Endothelial cell of umbilical vein (primary cell): ENCODE measurements around the gene NFYA. TPM values are rescaled to one million over a fixed set of nuclear protein-coding genes. Genes with fewer than 3 reads are reported as not detected.

Experiments used
- BruUV-seq: library from RNA; stranded (reverse); fragments of 400-500 nt; replicated peaks from 2 replicates; lab custom pipeline; 2021; lab: Mats Ljungman, UMichigan
- CTCF ChIA-PET: fragments of 300-600, 350-600 bp; sonication (Branson Sonifier 250); formaldehyde crosslinking; loops from one replicate; lab custom pipeline; 2021; ENCODE audit warnings: antibody characterized with exemption, inconsistent platforms; lab: Charles Lee
- POLR2A ChIA-PET: fragments of 300-600, 350-600 bp; sonication (Branson Sonifier 250); formaldehyde crosslinking; loops from one replicate; lab custom pipeline; 2021; ENCODE audit warnings: antibody characterized with exemption, inconsistent platforms; lab: Charles Lee
- DNase-seq: peaks from one replicate; pipeline ENCODE4 v3.0.0-alpha.2; 2011; ENCODE audit warnings: low read depth, low spot score
- FAIRE-seq: peaks from 2 replicates; lab custom pipeline; 2011; peaks lifted over from hg19 to GRCh38; lab: Jason Lieb, UNC
- H2AFZ ChIP-seq: 2 replicates; pipeline ENCODE4 v1.6.0; 2012; ENCODE audit warnings: low read depth, low read length, control low read depth, inconsistent platforms
- H3K27ac ChIP-seq: 2 replicates; pipeline ENCODE4 v1.5.1; 2011; ENCODE audit warnings: low read depth, mild to moderate bottlenecking, control low read depth, low read length, moderate library complexity; ENCODE audit not compliant: insufficient read depth
- H3K27me3 ChIP-seq, 2 experiments: 2 replicates each; pipeline versions ENCODE4 v1.6.0 to v1.6.1; 2011; ENCODE audit warnings: low read length in 2 of 2, mixed read lengths in 1 of 2; ENCODE audit not compliant: control insufficient read depth in 2 of 2, insufficient read depth in 2 of 2
- H3K36me3 ChIP-seq, 2 experiments: 2 replicates in 1 of 2; 3 replicates in 1 of 2; pipeline ENCODE4 v1.5.1; 2011; ENCODE audit warnings: low read length in 2 of 2, mild to moderate bottlenecking in 1 of 2, moderate library complexity in 1 of 2; ENCODE audit not compliant: control insufficient read depth in 2 of 2, insufficient read depth in 2 of 2; ENCODE audit errors: extremely low read depth in 1 of 2
- H3K4me1 ChIP-seq: 3 replicates; pipeline ENCODE4 v1.5.1; 2011; ENCODE audit warnings: mild to moderate bottlenecking, low read length; ENCODE audit not compliant: control insufficient read depth, insufficient read depth; ENCODE audit errors: extremely low read depth
- H3K4me2 ChIP-seq: 2 replicates; pipeline ENCODE4 v1.6.1; 2011; ENCODE audit warnings: low read length, control low read depth, mixed read lengths; ENCODE audit not compliant: insufficient read depth
- H3K4me3 ChIP-seq, 3 experiments: fragments of 200-600 bp in 1 of 3; sonication (generic), shearing (Covaris generic) in 1 of 3; replicated peaks in 1 of 3; 2 replicates each; pipeline ENCODE4 v1.5.1; 2011 to 2016; ENCODE audit warnings: control low read depth in 3 of 3, low read length in 3 of 3, mild to moderate bottlenecking in 2 of 3, inconsistent platforms in 1 of 3, low read depth in 1 of 3, moderate library complexity in 1 of 3; ENCODE audit not compliant: insufficient read depth in 1 of 3
- H3K79me2 ChIP-seq: 2 replicates; pipeline ENCODE4 v1.6.0; 2012; ENCODE audit warnings: low read length, inconsistent platforms; ENCODE audit not compliant: control insufficient read depth, insufficient read depth
- H3K9ac ChIP-seq: replicated peaks from 2 replicates; pipeline ENCODE3; 2011; ENCODE audit warnings: low read length, control low read depth; ENCODE audit not compliant: insufficient read depth; ENCODE audit errors: extremely low read depth
- H3K9me1 ChIP-seq: replicated peaks from 3 replicates; pipeline ENCODE4 v1.6.0; 2011; ENCODE audit warnings: mild to moderate bottlenecking, low read length; ENCODE audit not compliant: control insufficient read depth, insufficient read depth; ENCODE audit errors: extremely low read depth
- H3K9me3 ChIP-seq: replicated peaks from 2 replicates; pipeline ENCODE4 v1.5.1; 2012; ENCODE audit warnings: low read length, inconsistent platforms; ENCODE audit not compliant: control insufficient read depth, insufficient read depth
- H4K20me1 ChIP-seq: replicated peaks from 2 replicates; pipeline ENCODE3; 2011; ENCODE audit warnings: mild to moderate bottlenecking, low read length; ENCODE audit not compliant: control insufficient read depth, insufficient read depth; ENCODE audit errors: extremely low read depth
- CTCF ChIP-seq, 2 donors: IDR thresholded peaks; 1 replicate in 1 of 2; 2 replicates in 1 of 2; pipeline ENCODE4 v1.5.1; 2011; ENCODE audit warnings: low read length in 2 of 2, mild to moderate bottlenecking in 2 of 2, moderate library complexity in 2 of 2, control low read depth in 1 of 2, inconsistent platforms in 1 of 2, low read depth in 1 of 2; ENCODE audit not compliant: insufficient read depth in 1 of 2; ENCODE audit errors: extremely low read depth in 1 of 2
- EZH2 ChIP-seq: IDR thresholded peaks from 2 replicates; pipeline ENCODE4 v1.6.1; 2012; ENCODE audit warnings: borderline replicate concordance, low read depth, mild to moderate bottlenecking, moderate library complexity, low read length, inconsistent platforms; ENCODE audit not compliant: severe bottlenecking
- FOS ChIP-seq: IDR thresholded peaks from 2 replicates; pipeline ENCODE4 v1.6.1; 2011; ENCODE audit warnings: mild to moderate bottlenecking, low read length, moderate library complexity, borderline replicate concordance; ENCODE audit not compliant: insufficient read depth
- GATA2 ChIP-seq: IDR thresholded peaks from 2 replicates; pipeline ENCODE4 v1.7.0; 2011; ENCODE audit warnings: low read depth, mild to moderate bottlenecking, moderate library complexity, mixed read lengths, low read length; ENCODE audit not compliant: insufficient read length, insufficient read depth
- JUN ChIP-seq: IDR thresholded peaks from 2 replicates; pipeline ENCODE4 v1.6.1; 2011; ENCODE audit warnings: borderline replicate concordance, low read depth; ENCODE audit not compliant: insufficient read length, insufficient read depth
- MAX ChIP-seq: IDR thresholded peaks from 2 replicates; pipeline ENCODE4 v1.6.1; 2011; ENCODE audit not compliant: insufficient read depth, insufficient read length
- MYC ChIP-seq: IDR thresholded peaks from one replicate; pipeline ENCODE4 v1.6.1; 2011; ENCODE audit warnings: mild to moderate bottlenecking, low read depth, low read length
- POLR2A ChIP-seq: IDR thresholded peaks from 2 replicates; pipeline ENCODE4 v1.6.1; 2012; ENCODE audit warnings: low read depth, mild to moderate bottlenecking, control low read depth, low read length
- POLR2AphosphoS5 ChIP-seq: IDR thresholded peaks from 2 replicates; pipeline ENCODE4 v1.6.1; 2012; ENCODE audit warnings: low read depth, mild to moderate bottlenecking, control low read depth, low read length, moderate library complexity; ENCODE audit not compliant: insufficient read depth
- dilution Hi-C: fragments of 300-500 bp; cut with MboI; formaldehyde crosslinking; loops from one replicate; pipeline ENCODE4 v1.15.0; 2019; ENCODE audit warnings: low sequenced_read_pairs; ENCODE audit not compliant: extremely low pct_ligation_motif_present
- intact Hi-C: fragments of 100-400 bp; cut with micrococcal nuclease; formaldehyde crosslinking; loops from one replicate; pipeline ENCODE4 v1.10.0; 2022
- polyA plus RNA-seq, 4 experiments: library from polyadenylated mRNA; depleted of rRNA in 3 of 4; stranded (reverse) in 3 of 4; unstranded in 1 of 4; fragments of >200 nt; gene quantifications; 2 replicates each; pipeline versions ENCODE4 v1.2.1 to v1.2.3, GENCODE V29; 2011 to 2012; ENCODE audit warnings: missing spikeins in 1 of 4
- total RNA-seq: library from RNA; stranded (reverse); gene quantifications from 2 replicates; pipeline ENCODE4 v1.2.3, GENCODE V29; 2021

NFYA gene
- total and polyA plus RNA-seq, 2 donors (not counting 3 experiments of a cell fraction or from before 2014, with no cell fraction given), result 13.1 to 29.0 TPM

GRCh38 chr6:41043151-41043550 is 29.6 kb upstream of the NFYA start:
- intact Hi-C loops (no loop called here), dilution Hi-C loops (no loop called here)
- FAIRE-seq (no peak), DNase-seq (no peak)
- H3K4me3 ChIP-seq, result no peak overlapping the region
- no peak overlapping the region for H3K4me2 ChIP-seq
- no peaks in the 10 kb centered on the region for H4K20me1 ChIP-seq
- peaks cover 0 to 2% of the 10 kb centered on the region in 2 experiments for H3K27me3 ChIP-seq
- no TSS peak for BruUV-seq
- H3K9ac ChIP-seq, result no peak overlapping the region
- no peak overlapping the region for H2AFZ ChIP-seq
- CTCF ChIA-PET, result no interaction called here
- H3K79me2 ChIP-seq, result no peaks in the 10 kb centered on the region
- no peak overlapping the region for H3K27ac ChIP-seq
- no peaks in the 10 kb centered on the region for H3K36me3 ChIP-seq
- POLR2A ChIA-PET, result no interaction called here
- H3K9me3 ChIP-seq, result no peaks in the 10 kb centered on the region
- peaks cover 2% of the 10 kb centered on the region for H3K4me1 ChIP-seq
- TF ChIP-seq JUN, result no peak
- TF ChIP-seq CTCF (IDR thresholded peaks at IDR 0.05; ENCODE audit: extremely low read depth in 1 of 2, insufficient read depth in 1 of 2, low read depth in 1 of 2, low read length in 2 of 2), result no peak
- no peak for TF ChIP-seq POLR2A
- no peak for TF ChIP-seq MAX
- no peak for TF ChIP-seq FOS
- TF ChIP-seq POLR2AphosphoS5, result no peak
- no peak for TF ChIP-seq MYC
- TF ChIP-seq EZH2, result no peak
- no peak for TF ChIP-seq GATA2
- no peaks in the 10 kb centered on the region for H3K9me1 ChIP-seq
